Caki2 (cell line): Measurements from ENCODE around the gene CPLX4. TPM values are rescaled to one million over a fixed set of nuclear protein-coding genes. Genes with fewer than 3 reads are reported as not detected.

ENCODE experiments used
- DNase-seq: peaks from one replicate; pipeline ENCODE4 v3.0.0-alpha.2; 2015; ENCODE audit warnings: low read depth
- in situ Hi-C: cut with HindIII; loops from 2 replicates; pipeline ENCODE4 v1.10.0; 2016; ENCODE audit warnings: low sequenced_read_pairs, low pct_unique_long_range_greater_than_20kb, mixed read lengths
- total RNA-seq: library from RNA; depleted of rRNA; stranded (reverse); fragments of >200 nt; shearing (Covaris generic); gene quantifications from 2 replicates; pipeline ENCODE4 v1.2.3, GENCODE V29; 2014; ENCODE audit warnings: low replicate concordance

The CPLX4 gene
- total RNA-seq, 1 experiment from 2014 or later, result not detected

GRCh38 chr18:59323931-59324622 lies 5.6 kb upstream of the CPLX4 start:
- in situ Hi-C loops, result no loop called here
- peak; percentile 33 for DNase-seq

- in situ Hi-C loops, result no loop called here
- DNase-seq, result no peak
These were observed 6.8 kb downstream of the CPLX4 start for GRCh38 chr18:59311631-59312030.

GRCh38 chr18:59308938-59309260 lies 9.6 kb downstream of the CPLX4 start:
- DNase-seq, result no peak
- in situ Hi-C loops, result no loop called here

- peak; percentile 66 for DNase-seq
- in situ Hi-C loops, result no loop called here
These were observed 10.1 kb downstream of the CPLX4 start for GRCh38 chr18:59308248-59308937.

GRCh38 chr18:59306640-59307039 lies 11.8 kb downstream of the CPLX4 start:
- in situ Hi-C loops, result no loop called here
- DNase-seq, result no peak

GRCh38 chr18:59305295-59305694 lies 13.2 kb downstream of the CPLX4 start:
- DNase-seq, result no peak
- in situ Hi-C loops, result no loop called here

GRCh38 chr18:59303656-59304195 lies 14.7 kb downstream of the CPLX4 start:
- in situ Hi-C loops, result no loop called here
- DNase-seq, result no peak

- no peak for DNase-seq
- in situ Hi-C loops, result no loop called here
These were observed 15.4 kb downstream of the CPLX4 start for GRCh38 chr18:59303006-59303405.

GRCh38 chr18:59301929-59302328 lies 16.5 kb downstream of the CPLX4 start:
- no peak for DNase-seq
- in situ Hi-C loops, result no loop called here

GRCh38 chr18:59300676-59301285 lies 17.7 kb downstream of the CPLX4 start:
- in situ Hi-C loops, result no loop called here
- no peak for DNase-seq

- in situ Hi-C loops, result no loop called here
- DNase-seq, result no peak
These were observed 19.6 kb downstream of the CPLX4 start for GRCh38 chr18:59298871-59299270.

- in situ Hi-C loops, result no loop called here
- DNase-seq, result no peak
These were observed 25.1 kb downstream of the CPLX4 start for GRCh38 chr18:59293317-59293716.

- DNase-seq, result no peak
- in situ Hi-C loops, result no loop called here
These were observed 32.1 kb downstream of the CPLX4 start for GRCh38 chr18:59286341-59286740.

GRCh38 chr18:59282341-59282740 lies 36.1 kb downstream of the CPLX4 start:
- in situ Hi-C loops, result no loop called here
- no peak for DNase-seq

GRCh38 chr18:59279722-59280121 lies 38.7 kb downstream of the CPLX4 start:
- in situ Hi-C loops, result no loop called here
- no peak for DNase-seq

GRCh38 chr18:59279193-59279592 lies 39.3 kb downstream of the CPLX4 start:
- no peak for DNase-seq
- in situ Hi-C loops, result no loop called here

GRCh38 chr18:59278793-59279192 lies 39.7 kb downstream of the CPLX4 start:
- DNase-seq, result no peak
- in situ Hi-C loops, result no loop called here

GRCh38 chr18:59276047-59276446 lies 42.4 kb downstream of the CPLX4 start:
- in situ Hi-C loops, result no loop called here
- no peak for DNase-seq

GRCh38 chr18:59275406-59275949 lies 43.0 kb downstream of the CPLX4 start:
- in situ Hi-C loops, result no loop called here
- no peak for DNase-seq
